NCI-H774 (cell line): Measurements from ENCODE around the gene EIF4H.
"Not testable (repeated sequence)": the region's sequence is repeated elsewhere in the genome, so short reads cannot be mapped to it uniquely, and the experiment has no call there.

Experiments
- DNase-seq: peaks from one replicate; lab custom pipeline; 2025; lab: John Stamatoyannopoulos, UW

EIF4H gene

GRCh38 chr7:74175340-74175739 lies 1.2 kb downstream of the EIF4H start:
- no peak for DNase-seq

- no peak for DNase-seq
These were observed 2.4 kb downstream of the EIF4H start for GRCh38 chr7:74176555-74176954.

GRCh38 chr7:74178632-74179031 lies 4.5 kb downstream of the EIF4H start:
- no peak for DNase-seq

- DNase-seq: no peak
These were observed 5.9 kb downstream of the EIF4H start for GRCh38 chr7:74179935-74180604.

- no peak for DNase-seq
These were observed 6.7 kb downstream of the EIF4H start for GRCh38 chr7:74180866-74181265.

- DNase-seq: no peak
These were observed 7.7 kb downstream of the EIF4H start for GRCh38 chr7:74181821-74182220.

GRCh38 chr7:74182453-74183090 lies 8.4 kb downstream of the EIF4H start:
- DNase-seq: no peak

- no peak for DNase-seq
These were observed 9.0 kb downstream of the EIF4H start for GRCh38 chr7:74183142-74183541.

GRCh38 chr7:74183653-74184450 lies 9.7 kb downstream of the EIF4H start:
- DNase-seq: no peak

GRCh38 chr7:74185016-74185415 lies 10.9 kb downstream of the EIF4H start:
- DNase-seq: no peak

- DNase-seq: no peak
These were observed 11.5 kb downstream of the EIF4H start for GRCh38 chr7:74185636-74186035.

GRCh38 chr7:74187915-74188675 lies 13.9 kb downstream of the EIF4H start:
- no peak for DNase-seq

GRCh38 chr7:74190259-74190658 lies 16.1 kb downstream of the EIF4H start:
- DNase-seq: no peak

- DNase-seq: no peak
These were observed 17.1 kb downstream of the EIF4H start for GRCh38 chr7:74191231-74191630.

GRCh38 chr7:74193054-74193453 lies 18.9 kb downstream of the EIF4H start:
- DNase-seq: no peak

- DNase-seq: no peak
These were observed 19.8 kb downstream of the EIF4H start for GRCh38 chr7:74193913-74194312.

- DNase-seq: no peak
These were observed 20.5 kb downstream of the EIF4H start for GRCh38 chr7:74194686-74195085.

GRCh38 chr7:74195139-74195860 lies 21.1 kb downstream of the EIF4H start:
- not testable (repeated sequence) for DNase-seq

- not testable (repeated sequence) for DNase-seq
These were observed 22.0 kb downstream of the EIF4H start for GRCh38 chr7:74195968-74196654.

GRCh38 chr7:74197449-74198124 lies 23.4 kb downstream of the EIF4H start:
- DNase-seq: no peak
